Parathyroid adenoma (tissue), 2 donors: ENCODE results near the gene ACTN4.

Experiments
- H2AFZ ChIP-seq: fragments of 300-600 bp; sonication (generic); one replicate; pipeline ENCODE4 v1.7.0; 2017; ENCODE audit warnings: antibody characterized with exemption, mild to moderate bottlenecking
- H3K27ac ChIP-seq: fragments of 300-600 bp; sonication (generic); one replicate; pipeline ENCODE4 v1.7.0; 2017
- H3K27me3 ChIP-seq: fragments of 300-600 bp; sonication (generic); one replicate; pipeline ENCODE4 v1.7.0; 2017; ENCODE audit warnings: low read length; ENCODE audit not compliant: control insufficient read depth, insufficient read depth
- H3K36me3 ChIP-seq: fragments of 300-600 bp; sonication (generic); one replicate; pipeline ENCODE4 v1.7.0; 2017; ENCODE audit warnings: low read length; ENCODE audit not compliant: control insufficient read depth, insufficient read depth
- H3K4me1 ChIP-seq: fragments of 300-600 bp; sonication (generic); one replicate; pipeline ENCODE4 v1.7.0; 2017; ENCODE audit warnings: control low read depth
- H3K4me2 ChIP-seq: fragments of 300-600 bp; sonication (generic); one replicate; pipeline ENCODE4 v1.7.0; 2017; ENCODE audit warnings: low read length
- H3K4me3 ChIP-seq: fragments of 300-600 bp; sonication (generic); one replicate; pipeline ENCODE4 v1.7.0; 2017; ENCODE audit warnings: low read depth, low read length
- H3K79me2 ChIP-seq: fragments of 300-600 bp; sonication (generic); one replicate; pipeline ENCODE4 v1.7.0; 2017; ENCODE audit warnings: control low read depth
- H3K9ac ChIP-seq: fragments of 300-600 bp; sonication (generic); one replicate; pipeline ENCODE4 v1.7.0; 2017; ENCODE audit warnings: mild to moderate bottlenecking
- H3K9me3 ChIP-seq: fragments of 300-600 bp; sonication (generic); one replicate; pipeline ENCODE4 v1.7.0; 2017; ENCODE audit warnings: low read length; ENCODE audit not compliant: control insufficient read depth
- TF ChIP-seq, protein P1 (sequence below): fragments of 300-600 bp; sonication (generic); IDR thresholded peaks from one replicate; pipeline ENCODE4 v1.7.0; 2017; ENCODE audit warnings: antibody characterized with exemption, mild to moderate bottlenecking
- donor health status: primary hyperparathyroidism.

Gene ACTN4

DNA sequence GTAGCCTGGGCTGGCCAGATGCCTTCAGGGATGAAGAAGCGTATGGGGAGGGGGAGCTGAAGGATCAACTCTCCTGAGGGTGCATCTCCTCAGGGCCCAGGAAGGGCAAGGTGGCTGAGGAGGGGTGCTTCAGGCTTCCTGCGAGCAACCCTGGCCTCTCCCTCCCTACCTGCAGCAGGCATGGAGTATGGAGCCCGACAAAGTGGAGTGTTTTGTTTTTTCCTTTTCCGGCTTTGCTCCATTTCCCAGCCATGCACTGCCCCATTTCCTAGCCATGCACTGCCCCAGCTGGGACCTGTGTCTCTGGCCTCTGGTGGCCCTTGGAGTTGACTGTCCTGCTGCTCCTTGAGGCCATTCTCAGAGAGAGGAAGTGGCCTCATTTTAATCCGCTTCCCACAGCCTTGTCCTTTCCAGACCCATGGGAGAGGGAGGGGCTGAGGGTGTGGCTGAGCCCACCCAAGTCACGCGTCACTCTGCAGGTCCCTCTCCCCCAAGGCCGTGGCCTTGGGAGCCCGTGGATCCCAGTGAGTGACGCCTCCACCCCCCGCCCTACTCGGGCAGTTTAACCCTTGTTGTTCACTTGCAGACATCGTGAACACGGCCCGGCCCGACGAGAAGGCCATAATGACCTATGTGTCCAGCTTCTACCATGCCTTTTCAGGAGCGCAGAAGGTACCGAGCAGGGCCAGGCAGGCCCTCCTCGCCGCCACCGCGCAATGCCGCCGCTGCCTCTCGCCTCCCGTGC is 62.4 kb downstream of the ACTN4 start:
- peak overlapping the region; percentile 77 for H3K27ac ChIP-seq
- peaks cover 4% of the 10 kb centered on the region for H3K79me2 ChIP-seq
- TF ChIP-seq, protein P1, sequence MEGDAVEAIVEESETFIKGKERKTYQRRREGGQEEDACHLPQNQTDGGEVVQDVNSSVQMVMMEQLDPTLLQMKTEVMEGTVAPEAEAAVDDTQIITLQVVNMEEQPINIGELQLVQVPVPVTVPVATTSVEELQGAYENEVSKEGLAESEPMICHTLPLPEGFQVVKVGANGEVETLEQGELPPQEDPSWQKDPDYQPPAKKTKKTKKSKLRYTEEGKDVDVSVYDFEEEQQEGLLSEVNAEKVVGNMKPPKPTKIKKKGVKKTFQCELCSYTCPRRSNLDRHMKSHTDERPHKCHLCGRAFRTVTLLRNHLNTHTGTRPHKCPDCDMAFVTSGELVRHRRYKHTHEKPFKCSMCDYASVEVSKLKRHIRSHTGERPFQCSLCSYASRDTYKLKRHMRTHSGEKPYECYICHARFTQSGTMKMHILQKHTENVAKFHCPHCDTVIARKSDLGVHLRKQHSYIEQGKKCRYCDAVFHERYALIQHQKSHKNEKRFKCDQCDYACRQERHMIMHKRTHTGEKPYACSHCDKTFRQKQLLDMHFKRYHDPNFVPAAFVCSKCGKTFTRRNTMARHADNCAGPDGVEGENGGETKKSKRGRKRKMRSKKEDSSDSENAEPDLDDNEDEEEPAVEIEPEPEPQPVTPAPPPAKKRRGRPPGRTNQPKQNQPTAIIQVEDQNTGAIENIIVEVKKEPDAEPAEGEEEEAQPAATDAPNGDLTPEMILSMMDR = no peak
- H3K36me3 ChIP-seq = no peaks in the 10 kb centered on the region
- no peaks in the 10 kb centered on the region for H3K27me3 ChIP-seq
- no peaks in the 10 kb centered on the region for H3K9me3 ChIP-seq
- H3K4me1 ChIP-seq = peaks cover 38% of the 10 kb centered on the region
- H3K4me2 ChIP-seq = no peak overlapping the region
- no peak overlapping the region for H3K4me3 ChIP-seq
- no peak overlapping the region for H3K9ac ChIP-seq
- H2AFZ ChIP-seq = no peak overlapping the region

DNA sequence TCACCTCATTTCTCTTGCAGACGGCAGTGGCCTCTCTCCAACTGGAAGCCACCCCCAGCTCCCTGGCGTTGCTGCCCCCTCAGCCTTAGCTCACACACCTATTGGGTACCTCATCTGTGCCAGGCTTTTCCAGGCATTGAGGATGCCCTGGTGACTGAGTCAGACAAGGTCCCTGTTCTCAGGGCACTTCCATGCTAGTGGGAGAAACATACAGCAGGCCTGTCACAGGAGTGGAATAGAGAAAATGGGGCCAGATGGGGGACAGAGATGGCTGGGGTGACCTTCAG is 62.9 kb downstream of the ACTN4 start:
- Histone ChIP-seq H3K4me3 (no peak overlapping the region), H3K9me3 (no peaks in the 10 kb centered on the region), H3K79me2 (peaks cover 6% of the 10 kb centered on the region), H3K27me3 (no peaks in the 10 kb centered on the region), H2AFZ (no peak overlapping the region), H3K9ac (no peak overlapping the region), H3K36me3 (no peaks in the 10 kb centered on the region), H3K27ac (peak overlapping the region; percentile 77), H3K4me2 (no peak overlapping the region), H3K4me1 (peaks cover 38% of the 10 kb centered on the region)
- TF ChIP-seq, protein P1 = no peak

DNA sequence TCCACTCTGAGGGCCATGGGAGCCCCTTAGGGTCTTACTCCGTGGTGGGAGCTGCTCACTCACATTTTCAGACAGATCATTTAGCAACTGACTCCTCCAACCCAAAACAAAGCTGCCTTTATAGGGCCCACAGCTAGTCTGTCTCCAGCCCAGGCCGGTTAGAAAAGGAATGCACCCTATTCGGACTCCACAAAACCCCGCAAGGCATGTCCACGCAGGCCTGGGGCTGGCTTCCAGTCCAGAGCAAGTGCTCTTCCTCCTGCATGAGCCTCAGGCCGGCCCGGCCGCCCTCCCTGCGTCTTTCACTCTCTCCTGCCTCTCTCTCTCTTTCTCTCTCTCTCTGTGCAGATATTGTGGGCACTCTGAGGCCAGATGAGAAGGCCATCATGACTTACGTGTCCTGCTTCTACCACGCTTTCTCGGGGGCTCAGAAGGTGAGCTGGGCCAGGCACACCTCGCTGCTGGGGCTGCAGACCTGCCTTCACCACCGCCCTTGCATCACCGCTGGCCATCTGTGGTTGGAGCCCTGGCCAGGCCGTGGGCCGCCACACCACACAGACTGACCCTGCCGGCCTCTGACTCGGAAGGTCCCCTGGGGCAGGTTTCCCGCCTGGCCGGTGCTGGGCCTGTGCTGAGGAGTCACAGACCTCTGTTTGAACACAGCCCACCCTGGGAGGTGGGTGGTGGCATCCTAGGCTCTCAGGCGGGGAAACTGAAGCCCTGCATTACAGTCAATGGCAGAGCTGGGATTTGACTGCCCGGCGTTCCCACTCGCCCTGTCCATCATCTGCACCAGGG is 63.7 kb downstream of the ACTN4 start:
- Histone ChIP-seq H3K36me3 (no peaks in the 10 kb centered on the region), H3K4me2 (no peak overlapping the region), H3K9me3 (no peaks in the 10 kb centered on the region), H3K4me3 (no peak overlapping the region), H2AFZ (no peak overlapping the region), H3K27me3 (no peaks in the 10 kb centered on the region), H3K4me1 (peaks cover 38% of the 10 kb centered on the region), H3K9ac (no peak overlapping the region), H3K27ac (peak overlapping the region; percentile 77), H3K79me2 (peaks cover 6% of the 10 kb centered on the region)
- TF ChIP-seq, protein P1 = no peak

DNA sequence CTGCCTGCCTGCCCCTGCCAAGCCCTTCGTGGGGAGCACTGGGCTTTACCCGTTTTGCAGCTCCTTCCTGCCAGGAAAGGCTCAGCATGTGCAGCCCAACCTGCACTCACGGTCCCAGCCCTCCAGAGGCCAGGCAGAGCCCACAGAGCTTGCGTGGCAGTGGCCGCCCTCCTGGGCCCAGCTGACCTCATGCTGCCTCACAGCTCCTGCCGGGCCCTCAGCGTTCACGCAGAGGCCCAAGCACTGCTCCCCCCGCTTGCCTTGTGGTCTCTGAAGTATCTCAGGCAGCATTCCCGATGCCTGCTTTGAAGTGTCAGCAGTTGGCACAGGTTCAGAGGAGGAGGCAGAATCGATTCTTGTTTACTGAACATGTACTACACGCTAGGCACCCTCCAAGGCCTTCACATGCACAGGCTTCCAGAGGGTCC is 64.3 kb downstream of the ACTN4 start:
- Histone ChIP-seq H3K27me3 (no peaks in the 10 kb centered on the region), H3K4me2 (no peak overlapping the region), H2AFZ (no peak overlapping the region), H3K79me2 (peaks cover 6% of the 10 kb centered on the region), H3K9ac (no peak overlapping the region), H3K4me1 (peaks cover 38% of the 10 kb centered on the region), H3K4me3 (no peak overlapping the region), H3K36me3 (no peaks in the 10 kb centered on the region), H3K9me3 (no peaks in the 10 kb centered on the region), H3K27ac (peak overlapping the region; percentile 77)
- TF ChIP-seq, protein P1 = no peak
